OCI-LY3 (cell line): ENCODE measurements around the gene CCDC137.

Experiments
- EZH2phosphoT487 ChIP-seq: fragments of 200-600 bp; shearing (Covaris generic); IDR thresholded peaks from 2 replicates; pipeline ENCODE4 v1.6.1; 2018; ENCODE audit warnings: antibody characterized with exemption, mixed run types, low read depth
- TF ChIP-seq, protein P1 (sequence below): fragments of 200-600, 300-600 bp; sonication (generic); IDR thresholded peaks from 2 replicates; pipeline ENCODE4 v1.5.1; 2014; ENCODE audit warnings: antibody characterized with exemption, low read length, low read depth

DNA sequence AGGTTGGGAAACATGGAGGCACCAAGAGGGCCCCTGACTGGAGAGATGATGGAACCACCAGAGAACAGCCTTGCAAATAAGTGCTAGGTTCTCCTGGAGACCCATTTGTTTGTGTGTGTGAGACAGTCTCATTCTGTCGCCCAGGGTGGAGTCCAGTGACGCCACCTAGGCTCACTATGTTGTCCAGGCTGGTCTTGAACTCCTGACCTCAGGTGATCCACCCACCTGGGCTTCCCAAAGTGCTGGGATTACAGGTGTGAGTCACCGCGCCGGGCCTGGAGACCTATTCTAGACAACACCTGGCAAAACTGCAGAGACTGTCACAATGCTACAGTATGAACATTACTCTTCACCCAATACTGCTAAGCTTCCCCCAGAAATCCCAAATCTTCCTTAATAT lies 31.1 kb upstream of the CCDC137 start:
- TF ChIP-seq, protein P1, sequence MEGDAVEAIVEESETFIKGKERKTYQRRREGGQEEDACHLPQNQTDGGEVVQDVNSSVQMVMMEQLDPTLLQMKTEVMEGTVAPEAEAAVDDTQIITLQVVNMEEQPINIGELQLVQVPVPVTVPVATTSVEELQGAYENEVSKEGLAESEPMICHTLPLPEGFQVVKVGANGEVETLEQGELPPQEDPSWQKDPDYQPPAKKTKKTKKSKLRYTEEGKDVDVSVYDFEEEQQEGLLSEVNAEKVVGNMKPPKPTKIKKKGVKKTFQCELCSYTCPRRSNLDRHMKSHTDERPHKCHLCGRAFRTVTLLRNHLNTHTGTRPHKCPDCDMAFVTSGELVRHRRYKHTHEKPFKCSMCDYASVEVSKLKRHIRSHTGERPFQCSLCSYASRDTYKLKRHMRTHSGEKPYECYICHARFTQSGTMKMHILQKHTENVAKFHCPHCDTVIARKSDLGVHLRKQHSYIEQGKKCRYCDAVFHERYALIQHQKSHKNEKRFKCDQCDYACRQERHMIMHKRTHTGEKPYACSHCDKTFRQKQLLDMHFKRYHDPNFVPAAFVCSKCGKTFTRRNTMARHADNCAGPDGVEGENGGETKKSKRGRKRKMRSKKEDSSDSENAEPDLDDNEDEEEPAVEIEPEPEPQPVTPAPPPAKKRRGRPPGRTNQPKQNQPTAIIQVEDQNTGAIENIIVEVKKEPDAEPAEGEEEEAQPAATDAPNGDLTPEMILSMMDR = no peak
- TF ChIP-seq EZH2phosphoT487 = no peak
